H9 (cell line): ENCODE measurements around the gene ZNF831. TPM values are rescaled to one million over a fixed set of nuclear protein-coding genes. Genes with fewer than 3 reads are reported as not detected.

ENCODE experiments used
- DNase-seq: peaks from one replicate; pipeline ENCODE4 v3.0.0-alpha.2; 2017
- H2AFZ ChIP-seq: one replicate; pipeline ENCODE4 v1.6.1; 2013; ENCODE audit warnings: mild to moderate bottlenecking, low read length, control low read depth, moderate library complexity
- H2AK5ac ChIP-seq: 2 replicates; pipeline ENCODE4 v1.6.1; 2013; ENCODE audit warnings: low read length, control low read depth, mixed read lengths; ENCODE audit not compliant: insufficient read length
- H2BK120ac ChIP-seq: one replicate; pipeline ENCODE4 v1.6.1; 2013; ENCODE audit warnings: low read depth, mild to moderate bottlenecking, low read length, control low read depth, inconsistent platforms; ENCODE audit not compliant: poor library complexity, severe bottlenecking
- H2BK12ac ChIP-seq: 2 replicates; pipeline ENCODE4 v1.6.1; 2013; ENCODE audit warnings: low read length, control low read depth, mixed read lengths, low read depth; ENCODE audit not compliant: insufficient read length
- H2BK15ac ChIP-seq: 2 replicates; pipeline ENCODE4 v1.6.1; 2013; ENCODE audit warnings: low read depth, low read length, control low read depth
- H2BK20ac ChIP-seq: one replicate; pipeline ENCODE4 v1.6.1; 2013; ENCODE audit warnings: low read depth, mild to moderate bottlenecking, low read length, control low read depth, inconsistent platforms; ENCODE audit not compliant: poor library complexity, severe bottlenecking
- H2BK5ac ChIP-seq: 2 replicates; pipeline ENCODE4 v1.6.1; 2013; ENCODE audit warnings: low read length, control low read depth, mixed read lengths; ENCODE audit not compliant: insufficient read length
- H3K14ac ChIP-seq: 2 replicates; pipeline ENCODE4 v1.6.1; 2013; ENCODE audit warnings: low read length, control low read depth; ENCODE audit not compliant: insufficient read depth
- H3K18ac ChIP-seq: 2 replicates; pipeline ENCODE4 v1.6.1; 2013; ENCODE audit warnings: low read depth, mild to moderate bottlenecking, mixed read lengths, low read length, control low read depth; ENCODE audit not compliant: insufficient read length
- H3K23ac ChIP-seq: 2 replicates; pipeline ENCODE4 v1.6.1; 2013; ENCODE audit warnings: low read length, control low read depth, mixed read lengths, low read depth; ENCODE audit not compliant: insufficient read length
- H3K23me2 ChIP-seq: 2 replicates; pipeline ENCODE4 v1.6.1; 2013; ENCODE audit warnings: low read depth, mild to moderate bottlenecking, mixed read lengths, low read length, control low read depth; ENCODE audit not compliant: insufficient read length, poor library complexity, severe bottlenecking
- H3K27ac ChIP-seq: 2 replicates; pipeline ENCODE4 v1.5.1; 2013; ENCODE audit warnings: low read length, control low read depth, mixed read lengths, low read depth; ENCODE audit not compliant: insufficient read length
- H3K27me3 ChIP-seq: 2 replicates; pipeline ENCODE4 v1.6.1; 2013; ENCODE audit warnings: low read length, control low read depth, inconsistent platforms; ENCODE audit not compliant: insufficient read depth
- H3K4ac ChIP-seq: 2 replicates; pipeline ENCODE4 v1.6.1; 2013; ENCODE audit warnings: low read depth, mild to moderate bottlenecking, control low read depth, inconsistent platforms, low read length, moderate library complexity
- H3K4me1 ChIP-seq: 2 replicates; pipeline ENCODE4 v1.6.1; 2013; ENCODE audit warnings: low read length, control low read depth, inconsistent platforms; ENCODE audit not compliant: insufficient read depth
- H3K4me2 ChIP-seq: 2 replicates; pipeline ENCODE4 v1.6.1; 2013; ENCODE audit warnings: low read length, control low read depth, mixed read lengths; ENCODE audit not compliant: insufficient read length, insufficient read depth
- H3K56ac ChIP-seq: 2 replicates; pipeline ENCODE4 v1.6.1; 2013; ENCODE audit warnings: low read depth, mild to moderate bottlenecking, mixed read lengths, low read length, control low read depth; ENCODE audit not compliant: insufficient read length
- H3K79me1 ChIP-seq: 2 replicates; pipeline ENCODE4 v1.6.1; 2013; ENCODE audit warnings: low read depth, mild to moderate bottlenecking, moderate library complexity, low read length, control low read depth, inconsistent platforms; ENCODE audit not compliant: insufficient read depth, poor library complexity, severe bottlenecking
- H3K79me2 ChIP-seq: 2 replicates; pipeline ENCODE4 v1.6.1; 2013; ENCODE audit warnings: low read length, control low read depth, inconsistent platforms; ENCODE audit not compliant: insufficient read depth
- H3K9ac ChIP-seq: 2 replicates; pipeline ENCODE4 v1.6.1; 2013; ENCODE audit warnings: low read length, control low read depth, mixed read lengths; ENCODE audit not compliant: insufficient read length; ENCODE audit errors: extremely low read depth
- H3K9me3 ChIP-seq: one replicate; pipeline ENCODE4 v1.6.1; 2013; ENCODE audit warnings: low read depth, low read length, inconsistent platforms; ENCODE audit not compliant: control insufficient read depth
- H3T11ph ChIP-seq: one replicate; pipeline ENCODE4 v1.6.1; 2013; ENCODE audit warnings: mild to moderate bottlenecking, low read length, control low read depth, inconsistent platforms
- H4K20me1 ChIP-seq: one replicate; pipeline ENCODE4 v1.6.1; 2013; ENCODE audit not compliant: control insufficient read depth, insufficient read length, insufficient read depth
- H4K5ac ChIP-seq: 2 replicates; pipeline ENCODE4 v1.6.1; 2013; ENCODE audit warnings: low read depth, mild to moderate bottlenecking, mixed read lengths, low read length, control low read depth; ENCODE audit not compliant: insufficient read length
- H4K8ac ChIP-seq: replicated peaks from 2 replicates; pipeline ENCODE4 v1.6.1; 2013; ENCODE audit warnings: low read length, control low read depth, mixed read lengths, low read depth; ENCODE audit not compliant: insufficient read length
- H4K91ac ChIP-seq: 2 replicates; pipeline ENCODE4 v1.6.1; 2013; ENCODE audit warnings: low read depth, mild to moderate bottlenecking, moderate library complexity, mixed read lengths, low read length, control low read depth; ENCODE audit not compliant: insufficient read length
- H3K27ac Mint-ChIP-seq, 3 experiments: 2 replicates in 2 of 3; 3 replicates in 1 of 3; pipeline ENCODE4 v1.8.0; 2020 to 2021; ENCODE audit warnings: mixed read lengths in 3 of 3, mild to moderate bottlenecking in 1 of 3, moderate library complexity in 1 of 3
- H3K27me3 Mint-ChIP-seq: 2 replicates; pipeline ENCODE4 v1.8.0; 2021; ENCODE audit warnings: low read depth, mild to moderate bottlenecking, moderate library complexity, mixed read lengths
- H3K36me3 Mint-ChIP-seq, 3 experiments: 2 replicates in 2 of 3; 3 replicates in 1 of 3; pipeline ENCODE4 v1.8.0; 2020 to 2021; ENCODE audit warnings: low read depth in 3 of 3, mixed read lengths in 3 of 3; ENCODE audit not compliant: insufficient read depth in 1 of 3
- H3K4me1 Mint-ChIP-seq, 2 experiments: 2 replicates each; pipeline ENCODE4 v1.8.0; 2020; ENCODE audit warnings: mixed read lengths in 2 of 2
- H3K4me3 Mint-ChIP-seq, 2 experiments: 2 replicates in 1 of 2; 3 replicates in 1 of 2; pipeline ENCODE4 v1.8.0; 2020 to 2021; ENCODE audit warnings: mild to moderate bottlenecking in 2 of 2, mixed read lengths in 2 of 2, moderate library complexity in 1 of 2
- H3K9me3 Mint-ChIP-seq, 2 experiments: 2 replicates in 1 of 2; 3 replicates in 1 of 2; pipeline ENCODE4 v1.8.0; 2020; ENCODE audit warnings: mild to moderate bottlenecking in 2 of 2, mixed read lengths in 2 of 2, moderate library complexity in 1 of 2
- WGBS: extraction: QIAGEN DNeasy Blood & Tissue Kit; methylation state at CpG from one replicate; pipeline ENCODE4 v1.1.7; 2013; ENCODE audit warnings: missing lambda C conversion rate, low lambda C conversion rate, mixed read lengths; ENCODE audit not compliant: insufficient read length; ENCODE audit errors: extremely low coverage; 5-methylcytosine and 5-hydroxymethylcytosine counted together
- total RNA-seq: library from RNA; stranded (reverse); gene quantifications from 2 replicates; pipeline ENCODE4 v1.2.1, GENCODE V29; 2021
- TF ChIP-seq, protein P1 (sequence below): fragments of 200-600 bp; sonication (generic); conservative IDR thresholded peaks from 3 replicates; pipeline ENCODE4 v1.8.0; 2021; ENCODE audit warnings: antibody characterized with exemption, mild to moderate bottlenecking

The ZNF831 gene
- total RNA-seq, 1 experiment from 2014 or later: not detected

DNA sequence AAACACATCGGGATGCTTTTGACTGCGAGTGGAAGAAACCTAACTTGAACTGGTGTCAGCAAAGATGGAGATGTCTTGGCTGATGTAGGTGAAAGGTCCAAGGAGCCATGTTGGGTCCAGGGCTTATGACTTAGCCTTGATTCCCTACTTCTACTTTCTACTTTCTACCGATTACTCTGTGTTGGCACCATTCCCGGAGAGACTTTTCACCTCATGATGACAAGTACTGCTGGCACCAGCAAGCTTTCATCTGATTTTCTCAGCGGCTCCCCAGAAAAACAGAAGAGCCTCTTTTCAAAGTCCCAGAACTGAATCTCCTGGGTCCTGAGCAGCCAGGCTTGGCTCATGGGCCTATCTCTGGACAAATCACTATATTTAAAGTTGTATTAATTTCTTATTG, 131.9 kb downstream of the ZNF831 start:
- TF ChIP-seq, protein P1, sequence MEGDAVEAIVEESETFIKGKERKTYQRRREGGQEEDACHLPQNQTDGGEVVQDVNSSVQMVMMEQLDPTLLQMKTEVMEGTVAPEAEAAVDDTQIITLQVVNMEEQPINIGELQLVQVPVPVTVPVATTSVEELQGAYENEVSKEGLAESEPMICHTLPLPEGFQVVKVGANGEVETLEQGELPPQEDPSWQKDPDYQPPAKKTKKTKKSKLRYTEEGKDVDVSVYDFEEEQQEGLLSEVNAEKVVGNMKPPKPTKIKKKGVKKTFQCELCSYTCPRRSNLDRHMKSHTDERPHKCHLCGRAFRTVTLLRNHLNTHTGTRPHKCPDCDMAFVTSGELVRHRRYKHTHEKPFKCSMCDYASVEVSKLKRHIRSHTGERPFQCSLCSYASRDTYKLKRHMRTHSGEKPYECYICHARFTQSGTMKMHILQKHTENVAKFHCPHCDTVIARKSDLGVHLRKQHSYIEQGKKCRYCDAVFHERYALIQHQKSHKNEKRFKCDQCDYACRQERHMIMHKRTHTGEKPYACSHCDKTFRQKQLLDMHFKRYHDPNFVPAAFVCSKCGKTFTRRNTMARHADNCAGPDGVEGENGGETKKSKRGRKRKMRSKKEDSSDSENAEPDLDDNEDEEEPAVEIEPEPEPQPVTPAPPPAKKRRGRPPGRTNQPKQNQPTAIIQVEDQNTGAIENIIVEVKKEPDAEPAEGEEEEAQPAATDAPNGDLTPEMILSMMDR: no peak
- no peak overlapping the region for H4K5ac ChIP-seq
- WGBS: no CpG with 5 or more reads among the region's 5 CpGs
- H2BK120ac ChIP-seq: no peak overlapping the region
- no peak overlapping the region for H3K27ac Mint-ChIP-seq
- H3K4me2 ChIP-seq: no peak overlapping the region
- peaks cover 13% of the 10 kb centered on the region; the same call in 1 of the 2 replicates for H3K27me3 ChIP-seq
- H3K4me1 ChIP-seq: no peaks in the 10 kb centered on the region
- DNase-seq: no peak
- H3K9me3 Mint-ChIP-seq: no peaks in the 10 kb centered on the region
- no peak overlapping the region for H2BK20ac ChIP-seq
- no peaks in the 10 kb centered on the region for H3K79me1 ChIP-seq
- H3K27ac ChIP-seq: no peak overlapping the region
- no peak overlapping the region for H3T11ph ChIP-seq
- H3K4ac ChIP-seq: no peak overlapping the region
- H3K36me3 Mint-ChIP-seq: no peaks in the 10 kb centered on the region
- H3K14ac ChIP-seq: no peak overlapping the region
- no peak overlapping the region for H3K23ac ChIP-seq
- no peak overlapping the region for H2AFZ ChIP-seq
- no peaks in the 10 kb centered on the region for H4K20me1 ChIP-seq
- no peak overlapping the region for H2BK12ac ChIP-seq
- H3K27me3 Mint-ChIP-seq: peaks cover 83% of the 10 kb centered on the region
- no peaks in the 10 kb centered on the region for H3K23me2 ChIP-seq
- no peak overlapping the region for H2AK5ac ChIP-seq
- H4K8ac ChIP-seq: no peak overlapping the region
- peaks cover 4 to 10% of the 10 kb centered on the region in 2 experiments; a peak in 3 of 4 replicates for H3K4me1 Mint-ChIP-seq
- H3K56ac ChIP-seq: no peak overlapping the region
- no peak overlapping the region for H3K4me3 Mint-ChIP-seq
- no peak overlapping the region for H3K18ac ChIP-seq
- no peaks in the 10 kb centered on the region for H3K9me3 ChIP-seq
- H3K9ac ChIP-seq: no peak overlapping the region
- H2BK15ac ChIP-seq: no peak overlapping the region
- H3K79me2 ChIP-seq: no peaks in the 10 kb centered on the region
- H4K91ac ChIP-seq: no peak overlapping the region
- no peak overlapping the region for H2BK5ac ChIP-seq
